GM18909 (cell line): ENCODE results near the gene ASCC1.

Experiments
- ATAC-seq: cut with Tn5 transposase; IDR thresholded peaks from one replicate; pipeline ENCODE4 v1.9.1; 2021; ENCODE audit warnings: mild to moderate bottlenecking; ENCODE audit not compliant: unreplicated experiment, poor library complexity

ASCC1 gene

DNA sequence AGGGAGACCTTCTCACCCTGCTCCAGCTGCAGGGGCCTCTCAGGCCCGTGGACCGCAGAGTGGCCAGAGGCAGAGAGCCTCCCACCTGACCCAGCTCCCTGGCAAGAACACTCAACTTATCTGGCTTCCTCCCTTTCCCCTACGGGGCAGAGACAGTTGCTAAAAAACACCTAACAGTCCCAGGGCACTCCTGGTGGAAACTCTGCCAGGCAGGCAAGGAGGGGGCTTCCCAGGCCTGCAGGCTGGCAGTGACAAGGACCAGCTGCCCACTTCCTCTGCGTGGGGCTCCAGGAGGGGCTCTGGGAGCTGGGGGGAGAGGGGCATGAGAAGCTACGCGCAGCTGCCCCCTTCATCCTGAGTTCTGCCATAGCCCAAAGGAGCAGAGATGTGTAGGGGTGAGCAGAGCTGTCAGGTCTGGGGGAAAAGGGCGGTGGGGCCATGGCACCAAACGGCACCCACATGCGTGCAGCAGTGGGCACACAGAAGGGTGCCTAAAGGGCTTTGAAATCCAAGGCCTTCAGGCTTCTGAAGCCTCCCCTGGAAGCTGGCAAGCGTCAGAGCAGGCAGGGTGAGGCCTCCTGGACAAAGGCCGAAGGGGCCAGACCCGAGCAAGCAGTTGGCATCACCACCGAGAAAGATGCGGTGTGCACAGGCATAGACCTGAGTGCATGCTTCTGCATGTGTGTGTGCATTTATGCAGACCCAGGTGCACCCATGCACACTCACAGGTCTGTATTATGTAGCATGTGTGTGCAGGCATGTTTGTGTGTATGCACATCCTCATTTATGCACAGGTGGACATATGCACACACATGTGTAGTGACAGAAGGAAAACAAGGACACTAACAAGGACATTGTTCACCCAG is 142.1 kb downstream of the ASCC1 start:
- no peak for ATAC-seq

DNA sequence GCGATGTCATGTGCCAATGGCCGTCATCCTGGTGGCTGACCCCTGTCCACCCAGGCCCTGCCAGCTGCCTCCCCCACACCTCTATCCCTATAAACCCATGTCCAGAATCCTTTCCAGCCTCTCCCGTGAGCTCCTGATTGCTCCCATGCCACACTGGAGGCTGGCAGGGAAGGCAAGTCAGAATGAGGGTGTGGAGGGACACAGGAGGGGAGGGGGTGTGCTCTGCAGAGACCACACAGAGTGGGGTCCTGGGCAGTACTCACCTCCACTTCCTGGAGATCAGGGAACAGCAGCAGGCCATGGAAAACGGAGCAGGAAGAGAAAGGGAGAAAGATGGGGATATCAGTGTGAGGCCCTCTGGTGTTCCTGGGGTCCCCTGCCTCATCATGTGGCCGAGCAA is 143.4 kb downstream of the ASCC1 start:
- ATAC-seq: no peak

DNA sequence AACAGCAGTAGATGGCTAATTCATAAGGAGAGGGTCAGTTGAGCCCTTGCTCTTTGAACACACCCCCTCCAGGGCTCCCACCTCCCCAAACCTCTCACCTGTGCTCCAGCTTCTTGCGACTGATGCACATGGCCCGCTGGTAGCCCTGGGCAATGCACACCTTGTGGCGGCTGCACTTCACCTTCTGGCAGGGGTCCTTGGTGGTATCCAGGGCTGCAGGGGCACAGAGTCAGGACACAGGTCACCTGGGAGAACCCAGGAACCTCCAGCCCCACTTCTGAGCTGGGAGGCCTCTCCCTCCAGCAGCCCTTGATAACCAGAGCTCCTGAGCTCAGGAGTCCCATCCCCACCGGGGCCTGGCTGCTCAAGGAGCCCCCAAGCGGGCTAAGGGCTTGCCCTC is 144.0 kb downstream of the ASCC1 start:
- no peak for ATAC-seq

DNA sequence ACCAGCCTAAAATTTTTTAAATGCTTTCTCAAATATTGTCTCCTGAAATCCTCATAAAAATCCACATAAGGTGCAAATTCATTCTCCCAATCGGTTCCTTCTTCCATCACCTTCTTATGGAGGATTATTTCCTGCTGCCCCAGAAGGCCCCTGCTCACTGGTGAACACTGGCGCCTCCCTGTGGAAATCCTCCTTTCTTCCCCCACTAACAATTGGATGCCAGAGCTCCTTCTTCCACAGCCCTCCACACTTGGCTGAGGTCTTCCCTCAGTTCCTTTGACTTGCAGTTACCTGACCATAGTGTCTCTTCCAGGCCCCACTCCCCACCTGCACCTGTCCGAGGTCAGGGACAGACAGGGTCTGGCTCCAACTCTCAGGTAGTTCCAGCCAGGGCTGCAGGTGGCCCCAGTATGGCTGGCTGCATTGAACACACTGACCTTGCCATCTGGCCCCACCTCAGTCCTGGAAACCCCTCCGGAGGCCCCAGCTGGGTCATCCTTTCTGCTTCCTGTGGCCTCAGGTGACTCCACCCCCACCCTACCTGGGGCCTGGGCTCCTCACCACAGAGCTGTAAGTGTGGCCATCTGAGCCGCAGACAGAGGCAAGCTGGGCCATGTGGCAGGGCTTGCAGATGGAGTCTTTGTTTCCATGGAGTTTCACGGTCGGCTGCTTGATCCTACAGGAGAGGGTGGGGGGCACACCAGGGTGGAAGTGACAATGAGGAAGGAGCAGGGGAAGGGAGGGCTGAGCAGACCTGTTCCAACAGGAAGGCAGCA is 146.1 kb downstream of the ASCC1 start:
- no peak for ATAC-seq

DNA sequence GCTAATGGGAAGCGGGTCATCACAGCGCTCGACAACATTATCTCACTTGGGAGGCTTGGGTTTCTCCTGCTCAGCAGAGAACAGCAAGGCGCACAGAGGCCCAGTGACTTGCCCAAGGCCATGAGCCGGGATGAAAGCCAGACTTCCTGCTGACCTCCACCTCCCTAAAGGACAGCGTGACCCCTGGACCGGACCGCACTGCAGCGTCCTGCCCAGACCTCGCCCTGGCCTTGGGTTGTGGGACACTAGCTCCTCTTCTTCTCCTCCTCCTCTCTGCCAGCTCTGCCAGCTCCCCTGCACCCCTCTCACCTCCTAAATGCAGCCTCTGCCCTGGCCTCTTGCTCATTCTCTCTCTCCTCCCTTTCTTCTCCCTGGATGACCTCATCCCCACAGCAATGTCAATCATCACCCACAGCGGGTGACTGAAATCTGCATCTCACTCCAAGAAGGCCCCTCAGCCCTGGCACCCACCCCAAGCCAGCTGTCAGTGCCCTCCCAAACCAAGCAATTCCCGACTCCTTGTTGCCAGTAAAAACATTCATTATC is 147.1 kb downstream of the ASCC1 start:
- no peak for ATAC-seq

DNA sequence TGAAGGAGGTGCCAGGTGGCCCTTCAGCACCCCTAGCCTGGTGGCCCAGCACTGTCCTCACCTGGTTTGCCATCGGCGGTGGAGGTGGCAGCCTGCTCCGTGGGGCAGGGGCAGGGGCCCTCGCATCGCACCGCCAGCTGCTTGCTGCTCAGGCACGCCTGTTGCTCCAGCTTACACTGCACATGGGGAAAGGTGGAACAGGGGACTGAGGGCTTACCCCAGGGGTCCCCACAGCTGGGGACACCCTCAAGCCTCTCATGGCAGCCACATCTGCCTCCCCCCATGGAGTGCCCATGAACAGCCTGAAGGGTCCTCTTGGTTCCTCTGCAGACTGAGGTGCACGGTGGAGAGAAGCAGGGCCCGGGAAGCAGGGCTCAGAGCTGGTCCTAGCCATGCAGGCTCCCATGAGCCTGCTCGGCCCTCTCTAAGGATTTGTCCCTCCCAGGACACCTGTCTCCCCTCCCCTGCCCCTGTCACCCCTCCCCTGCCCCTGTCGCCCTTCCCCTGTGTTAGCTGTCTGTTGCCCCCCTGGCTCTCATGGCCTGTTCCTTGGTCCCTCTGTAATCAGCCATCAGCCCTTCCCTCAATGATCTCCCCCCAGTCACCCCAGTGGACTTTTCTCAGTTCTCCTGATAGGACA is 147.8 kb downstream of the ASCC1 start:
- ATAC-seq: no peak

DNA sequence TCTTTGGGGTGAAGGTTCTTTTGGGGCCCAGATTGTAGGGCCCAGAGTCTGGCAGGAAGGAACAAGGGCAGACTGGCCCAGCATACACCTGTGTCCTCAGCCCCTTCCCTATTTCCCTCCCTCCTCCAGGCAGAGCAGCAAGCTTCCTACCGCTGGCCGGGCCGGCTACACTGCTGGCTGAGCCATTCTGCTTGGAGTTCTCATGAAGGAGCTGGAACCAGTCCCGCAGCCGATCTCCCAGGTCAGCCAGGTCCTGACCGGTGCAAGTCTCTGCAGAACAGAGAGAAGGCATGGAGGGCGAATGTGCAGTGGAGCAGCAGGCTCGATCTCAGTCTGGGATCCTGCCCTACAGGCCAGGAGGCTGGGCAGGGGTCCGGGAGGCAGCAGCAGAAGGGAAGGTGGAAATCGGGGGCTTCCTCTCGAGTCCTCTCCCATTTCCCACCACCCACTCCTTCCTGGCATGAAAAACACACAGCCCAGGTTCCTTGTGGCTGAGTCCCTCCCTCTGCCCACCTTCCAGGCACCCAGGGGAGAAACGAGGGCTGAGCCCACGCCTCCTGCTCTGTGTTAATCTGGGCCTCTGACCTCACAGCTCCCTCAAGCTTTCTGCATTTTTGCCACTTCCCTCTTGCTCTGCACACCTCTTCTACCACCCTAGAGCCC is 148.5 kb downstream of the ASCC1 start:
- ATAC-seq: no peak

DNA sequence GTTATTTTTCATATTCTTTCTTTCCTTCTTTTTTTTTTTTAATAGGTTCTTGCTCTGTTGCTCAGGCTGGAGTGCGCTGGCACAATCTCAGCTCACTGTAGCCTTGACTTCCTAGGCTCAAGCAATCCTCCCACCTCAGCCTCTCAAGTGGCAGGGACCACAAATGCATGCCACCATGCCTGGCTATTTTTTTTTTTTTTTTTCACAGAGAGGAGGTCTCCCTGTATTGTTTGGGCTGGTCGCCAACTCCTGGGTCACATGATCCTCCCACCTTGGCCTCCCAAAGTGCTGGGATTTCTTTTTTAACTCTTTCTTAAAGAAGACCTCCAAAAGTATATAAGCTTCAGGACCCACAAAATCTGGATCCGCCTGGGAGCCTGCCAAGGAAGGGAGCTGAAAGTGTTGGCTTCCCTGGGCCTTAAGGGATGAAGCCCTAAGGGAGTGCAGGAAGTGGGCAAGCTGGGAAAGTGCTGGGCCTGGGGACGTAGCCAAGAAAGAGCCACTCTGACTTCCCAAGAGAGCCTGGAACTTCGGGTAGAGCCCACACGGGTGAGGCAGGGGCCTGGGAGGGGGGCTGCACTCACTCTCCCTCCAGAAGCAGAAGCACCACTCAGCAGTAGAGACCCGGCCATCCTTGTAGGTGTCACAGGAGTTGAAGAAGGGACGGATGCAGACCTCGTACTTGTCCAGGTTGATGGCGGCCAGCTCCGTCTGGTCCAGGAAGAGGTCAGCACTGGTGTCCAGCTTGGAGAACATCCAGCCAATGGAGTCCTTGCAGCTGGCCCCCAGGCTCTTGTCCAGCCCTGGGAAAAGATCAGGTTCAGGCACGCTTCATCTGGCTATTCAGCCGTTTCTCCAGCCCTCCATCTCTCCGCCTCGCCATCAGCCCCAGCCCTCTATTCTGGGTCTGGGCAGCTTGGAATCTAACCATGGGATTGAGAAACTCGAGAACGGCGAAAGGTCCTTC is 149.5 kb downstream of the ASCC1 start:
- no peak for ATAC-seq

DNA sequence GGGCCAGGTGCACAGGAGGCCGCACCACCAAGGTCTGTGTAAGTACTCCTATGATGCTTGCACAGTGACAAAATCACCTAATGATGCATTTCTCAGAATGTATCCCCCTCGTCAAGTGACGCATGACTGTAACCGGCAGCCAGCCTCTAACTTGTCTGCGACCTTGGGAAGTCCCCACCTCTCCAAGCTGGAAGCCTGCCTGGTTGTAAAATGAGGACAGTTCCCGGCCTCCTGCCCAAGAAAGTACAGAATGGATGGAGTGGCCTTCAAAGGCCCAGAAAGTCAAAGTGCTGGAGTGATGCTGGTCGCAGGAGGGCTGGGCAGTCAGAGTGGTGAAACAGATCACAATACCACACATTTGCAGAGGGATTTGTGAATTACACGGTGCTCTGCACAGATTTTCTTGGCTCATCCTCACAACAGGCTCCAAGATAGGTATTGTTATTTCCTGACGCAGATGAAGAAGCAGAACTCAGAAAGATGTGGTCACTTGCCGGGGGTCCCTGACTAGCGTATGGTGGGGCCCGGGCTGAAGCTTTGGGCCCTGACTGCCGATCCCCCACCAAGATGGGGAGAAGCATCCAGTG is 150.5 kb downstream of the ASCC1 start:
- ATAC-seq: no peak

DNA sequence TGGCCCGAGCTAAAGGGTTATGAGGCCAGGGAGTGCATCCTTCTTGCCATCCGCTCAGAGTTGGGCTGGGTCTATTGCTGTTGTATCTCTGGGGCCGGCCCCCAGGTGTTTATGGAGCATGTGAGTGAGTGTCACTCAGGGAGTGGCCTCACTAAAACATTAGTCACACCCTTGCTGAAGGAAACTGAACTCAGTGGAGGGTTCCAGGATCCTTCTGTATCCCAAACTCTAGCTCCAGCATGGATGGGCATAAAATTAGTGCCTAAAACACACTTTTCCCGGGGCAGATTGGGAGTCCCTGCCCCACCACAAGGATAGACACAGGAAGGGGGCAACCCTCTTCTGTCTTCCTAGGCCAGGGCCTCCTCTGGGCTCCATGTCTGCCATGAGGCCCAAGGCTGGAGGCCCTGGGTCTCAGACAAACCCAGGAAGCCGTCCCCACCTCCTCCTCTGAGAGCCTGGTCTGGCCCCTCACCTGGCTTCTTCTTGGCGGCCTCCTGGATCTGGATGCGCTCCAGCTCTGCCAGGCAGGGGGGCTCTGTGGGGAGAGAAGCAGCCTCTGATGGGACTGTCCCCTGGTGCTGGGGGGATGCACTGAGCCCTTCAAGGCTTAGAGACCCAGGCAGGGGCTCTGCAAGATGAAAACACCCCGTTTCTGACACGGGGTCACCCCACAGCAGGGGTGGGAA is 152.2 kb downstream of the ASCC1 start:
- no peak for ATAC-seq

DNA sequence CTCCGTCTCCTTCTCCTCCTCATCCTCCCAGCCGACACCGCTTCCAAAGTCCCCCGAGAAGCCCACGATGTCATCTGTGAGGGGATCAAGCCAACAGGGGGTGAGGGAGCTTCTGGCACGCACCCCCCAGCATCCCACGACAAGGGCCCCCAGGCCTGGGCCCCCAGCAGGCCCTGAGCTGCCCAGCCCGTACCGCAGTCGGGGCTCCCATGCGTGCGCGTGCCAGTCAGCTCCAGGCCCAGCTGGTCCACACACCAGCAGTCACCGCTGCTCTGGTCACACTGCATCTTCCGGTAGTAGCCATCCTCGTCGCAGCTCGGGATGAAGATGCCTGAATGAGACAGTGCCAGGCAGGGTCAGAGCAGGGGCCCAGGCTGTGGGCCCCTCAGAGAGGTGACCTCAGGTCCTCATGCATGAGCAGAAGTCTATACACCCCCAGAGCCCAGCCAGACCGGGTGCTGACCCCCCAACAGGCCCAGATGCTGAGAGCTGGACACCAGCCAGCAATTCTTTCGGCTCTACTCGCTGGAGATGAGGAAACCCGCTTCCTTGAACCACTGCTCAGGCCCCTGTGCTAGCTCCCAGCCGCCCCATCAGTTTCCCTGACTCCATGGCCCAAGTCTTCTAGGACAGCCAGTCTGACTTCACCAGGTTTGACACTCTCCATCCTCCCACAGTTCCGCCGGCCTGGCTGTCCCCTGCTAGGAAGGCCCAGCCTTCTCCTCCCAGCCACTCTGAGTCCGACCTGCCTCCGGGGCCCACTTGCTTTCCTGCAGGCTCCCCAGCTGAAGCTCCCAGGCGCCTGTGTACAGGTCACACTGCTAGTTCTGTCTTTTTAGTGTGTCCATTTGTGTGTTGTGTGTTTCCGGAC is 153.0 kb downstream of the ASCC1 start:
- no peak for ATAC-seq

DNA sequence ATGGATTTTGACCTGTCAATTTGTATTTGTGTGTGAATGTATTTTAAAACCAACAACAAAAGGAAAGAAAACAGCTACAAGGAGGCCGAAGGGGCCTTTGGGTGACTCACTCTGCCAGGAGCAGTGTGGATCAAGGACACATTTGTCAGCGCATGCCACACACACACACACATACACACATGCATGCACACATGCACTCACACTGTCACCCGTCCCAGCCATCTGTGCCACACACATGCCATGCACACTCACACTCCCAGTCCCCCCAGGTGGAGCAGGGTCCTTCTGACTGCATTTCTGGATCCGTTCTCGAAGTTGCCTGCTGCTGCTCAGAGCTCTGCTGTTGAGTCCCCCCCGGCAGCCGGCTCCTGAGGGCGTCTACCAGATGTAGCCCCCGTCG is 153.7 kb downstream of the ASCC1 start:
- no peak for ATAC-seq

DNA sequence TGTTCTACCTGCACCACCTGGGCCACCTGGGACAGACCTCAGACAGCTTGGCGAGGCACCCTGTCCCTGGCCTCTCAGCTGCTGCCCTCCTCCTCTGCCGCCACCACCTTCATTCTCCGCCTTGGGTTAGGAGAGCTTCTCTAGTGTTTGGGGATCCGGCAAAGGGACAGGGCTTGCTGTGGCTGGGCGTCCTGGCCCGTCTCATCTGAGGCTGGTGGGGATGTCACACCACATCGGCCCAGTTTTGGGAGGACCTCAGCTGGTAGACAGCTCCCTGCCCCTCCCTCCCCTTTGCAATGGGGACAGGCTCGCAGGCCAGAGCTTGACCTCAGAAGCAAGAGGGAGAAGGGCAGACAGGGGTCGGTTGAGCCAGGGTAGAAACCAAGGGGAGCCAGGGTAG is 154.1 kb downstream of the ASCC1 start:
- no peak for ATAC-seq

DNA sequence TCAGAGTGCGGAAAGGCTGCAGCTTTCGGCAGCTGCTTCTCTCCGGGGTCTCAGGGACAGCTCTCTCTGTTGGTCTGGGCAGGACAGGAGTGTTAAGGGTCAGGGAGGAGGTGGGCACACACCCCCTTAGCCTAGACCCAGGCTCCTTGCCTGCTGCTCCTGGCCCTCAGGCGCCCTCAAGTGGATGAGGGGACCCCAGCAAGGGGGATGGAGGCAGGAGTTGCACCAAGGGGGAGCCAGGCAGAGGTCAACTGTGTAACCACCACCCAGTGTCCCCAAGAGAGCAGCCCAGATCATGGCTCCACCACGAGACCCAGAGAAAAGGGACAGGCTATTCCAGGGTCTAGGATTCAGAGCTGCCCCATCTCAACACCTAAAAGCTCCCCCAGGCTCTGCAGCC is 154.6 kb downstream of the ASCC1 start:
- ATAC-seq: no peak

DNA sequence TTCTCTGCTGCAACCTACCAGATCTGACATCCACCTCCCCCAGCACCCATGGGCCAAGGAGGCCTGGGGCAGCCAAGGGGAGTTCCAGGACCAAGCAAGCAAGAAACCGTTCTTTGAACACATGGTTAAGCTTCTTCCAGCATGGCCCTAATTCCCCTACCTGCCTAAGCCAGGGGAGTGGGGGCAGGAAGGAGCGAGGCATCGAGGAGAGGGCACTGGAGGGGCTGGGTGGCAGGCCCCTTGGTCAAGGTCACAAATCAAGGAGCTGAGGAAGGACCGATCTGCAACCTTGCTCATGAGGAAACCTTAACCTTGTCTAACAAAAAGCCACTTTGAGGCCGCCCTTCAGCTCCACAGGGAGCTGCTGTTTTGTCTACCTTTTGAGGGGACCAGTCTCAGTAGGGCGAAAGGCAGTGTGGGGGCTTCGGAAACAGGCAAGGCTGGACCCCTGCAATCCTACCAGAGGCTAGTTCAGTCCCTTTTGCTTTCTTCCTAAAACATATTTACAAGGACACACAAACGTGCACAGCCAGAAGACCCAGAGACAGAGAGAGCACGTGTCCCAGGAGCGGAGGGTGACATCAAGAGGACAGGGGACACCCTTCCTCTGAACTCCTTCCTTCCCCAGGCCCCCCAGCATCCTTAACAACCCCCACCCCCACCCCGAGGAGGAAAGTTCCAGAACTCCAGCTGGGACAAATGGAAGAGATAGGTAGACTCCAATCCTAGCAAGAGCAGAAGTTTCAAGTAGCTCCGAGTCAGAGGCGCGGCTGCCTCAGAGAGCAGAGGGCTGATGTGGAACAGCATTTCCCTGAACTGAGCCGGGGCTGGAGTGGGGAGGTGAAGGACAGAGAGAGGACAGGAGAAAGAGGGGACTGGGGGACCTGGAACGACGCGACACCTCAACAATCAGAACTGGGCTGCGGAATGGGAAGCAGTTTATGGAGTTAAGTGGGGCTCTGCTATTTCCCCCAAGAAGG is 155.9 kb downstream of the ASCC1 start:
- ATAC-seq: no peak
